Stomach (tissue), 4 donors: Measurements from ENCODE around the gene FAM184B.

ENCODE experiments used
- CTCF ChIP-seq, 7 experiments: fragments of 450-650 bp in 4 of 7; fragments of 200-600 bp in 3 of 7; sonication (generic) in 3 of 7; IDR thresholded peaks; one replicate each; pipeline ENCODE4 v1.5.1; 2016 to 2019; ENCODE audit warnings: antibody characterized with exemption in 7 of 7, control low read depth in 2 of 7, mild to moderate bottlenecking in 1 of 7
- POLR2A ChIP-seq, 4 donors: fragments of 450-650 bp; IDR thresholded peaks; one replicate each; pipeline ENCODE4 v1.6.1; 2016; ENCODE audit warnings: antibody characterized with exemption in 4 of 4, control low read depth in 2 of 4, mild to moderate bottlenecking in 1 of 4, moderate library complexity in 1 of 4

- TF ChIP-seq POLR2A (IDR thresholded peaks at IDR 0.05) (no peak), CTCF (IDR thresholded peaks at IDR 0.05) (no peak)
These were observed 157.9 kb downstream of the FAM184B start for GRCh38 chr4:17623451-17624001.
